ENCODE measurements around the gene GRIN2A.

GRIN2A gene

DNA sequence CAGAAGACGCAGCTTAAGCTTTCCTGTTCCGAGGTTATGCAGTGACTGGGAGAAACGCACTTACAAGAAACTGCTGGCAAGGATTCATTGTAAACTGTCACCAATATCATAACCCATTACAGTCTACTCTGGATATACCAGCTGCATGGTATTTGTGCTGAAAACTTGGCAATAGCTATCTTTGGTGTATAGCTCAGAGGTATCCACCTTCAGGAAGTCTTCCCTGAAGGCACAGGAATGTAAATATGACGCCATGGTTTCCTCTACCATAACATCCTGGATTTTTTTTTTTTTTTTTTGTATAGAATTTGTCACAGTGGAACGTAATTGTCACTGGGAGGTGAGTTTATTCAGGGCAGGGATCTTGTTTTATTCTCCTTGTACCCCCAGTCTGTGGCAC lies 406.2 kb downstream of the GRIN2A start:
- Histone ChIP-seq H3K27me3 (ENCODE audit: low read depth) (no peaks in the 10 kb centered on the region), H3K4me3 (no peak overlapping the region), H3K4me1 (no peaks in the 10 kb centered on the region), H3K36me3 (replicated peaks) (no peaks in the 10 kb centered on the region), H3K9me3 (no peaks in the 10 kb centered on the region)
- in situ Hi-C loops (cut with MboI; ENCODE audit: low sequenced_read_pairs), result no loop called here
- no peak for DNase-seq (ENCODE audit: low spot score in 2 of 2)

DNA sequence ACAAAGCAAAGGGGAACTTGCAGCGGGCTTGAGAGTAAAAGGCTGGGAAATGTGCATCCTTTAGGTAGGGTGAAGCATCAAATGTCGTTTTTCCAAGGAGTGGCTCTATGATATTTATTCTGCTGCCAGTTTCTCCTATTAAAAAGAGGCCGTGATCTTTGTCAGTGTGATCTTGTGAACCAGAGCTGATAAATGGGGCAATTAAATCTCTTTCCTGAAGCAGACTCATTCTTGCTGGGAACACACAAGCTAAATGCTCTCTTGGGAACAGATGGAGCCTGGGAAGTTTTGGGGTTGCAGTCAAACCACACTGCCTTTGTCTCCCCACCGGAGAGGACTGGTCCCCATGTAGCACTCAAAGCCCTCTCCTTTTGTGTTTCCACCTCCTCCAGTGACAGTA lies 408.9 kb downstream of the GRIN2A start:
- Histone ChIP-seq H3K27me3 (ENCODE audit: low read depth) (no peaks in the 10 kb centered on the region), H3K4me1 (no peaks in the 10 kb centered on the region), H3K9me3 (no peaks in the 10 kb centered on the region), H3K4me3 (no peak overlapping the region), H3K36me3 (replicated peaks) (no peaks in the 10 kb centered on the region)
- in situ Hi-C loops (cut with MboI; ENCODE audit: low sequenced_read_pairs), result no loop called here
- no peak for DNase-seq (ENCODE audit: low spot score in 2 of 2)

- in situ Hi-C loops (cut with MboI; ENCODE audit: low sequenced_read_pairs), result no loop called here
- Histone ChIP-seq H3K4me1 (no peaks in the 10 kb centered on the region), H3K9me3 (no peaks in the 10 kb centered on the region), H3K36me3 (replicated peaks) (no peaks in the 10 kb centered on the region), H3K27me3 (ENCODE audit: low read depth) (no peaks in the 10 kb centered on the region), H3K4me3 (no peak overlapping the region)
- DNase-seq (ENCODE audit: low spot score in 2 of 2), result no peak
Measured at GRCh38 chr16:9772526-9773225, 409.6 kb downstream of the GRIN2A start.

- H3K4me1 ChIP-seq, result no peaks in the 10 kb centered on the region
- DNase-seq (ENCODE audit: low spot score in 2 of 2), result no peak
- in situ Hi-C loops (cut with MboI; ENCODE audit: low sequenced_read_pairs), result no loop called here
- H3K4me3 ChIP-seq, result no peak overlapping the region
- no peaks in the 10 kb centered on the region for H3K27me3 ChIP-seq (ENCODE audit: low read depth)
- H3K9me3 ChIP-seq, result no peaks in the 10 kb centered on the region
- H3K36me3 ChIP-seq (replicated peaks), result no peaks in the 10 kb centered on the region
Measured at GRCh38 chr16:9766891-9767290, 415.3 kb downstream of the GRIN2A start.

- Histone ChIP-seq H3K4me3 (no peak overlapping the region), H3K9me3 (no peaks in the 10 kb centered on the region), H3K4me1 (no peaks in the 10 kb centered on the region), H3K27me3 (ENCODE audit: low read depth) (no peaks in the 10 kb centered on the region), H3K36me3 (replicated peaks) (no peaks in the 10 kb centered on the region)
- DNase-seq (ENCODE audit: low spot score in 2 of 2), result no peak
- in situ Hi-C loops (cut with MboI; ENCODE audit: low sequenced_read_pairs), result no loop called here
Measured at GRCh38 chr16:9763505-9763904, 418.7 kb downstream of the GRIN2A start.

DNA sequence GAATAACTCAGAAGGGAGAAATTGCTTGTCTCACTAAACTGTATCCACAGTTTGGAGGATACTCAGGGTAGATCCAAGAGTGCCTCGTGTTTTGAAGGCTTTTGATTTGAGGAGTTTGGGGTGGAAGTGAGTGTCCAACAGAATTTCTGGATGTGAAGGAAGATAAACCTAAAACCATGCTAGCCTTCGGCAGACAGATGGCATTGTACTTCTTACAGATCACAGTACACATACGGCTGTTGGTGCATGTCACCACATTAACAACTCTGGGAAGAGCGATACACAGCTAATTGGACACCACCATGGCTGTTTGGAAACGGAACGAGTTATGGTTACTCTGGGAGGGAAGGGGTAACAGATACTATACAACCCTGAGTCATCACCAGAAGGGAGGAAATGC lies 420.4 kb downstream of the GRIN2A start:
- Histone ChIP-seq H3K36me3 (replicated peaks) (no peaks in the 10 kb centered on the region), H3K4me1 (no peaks in the 10 kb centered on the region), H3K9me3 (no peaks in the 10 kb centered on the region), H3K27me3 (ENCODE audit: low read depth) (no peaks in the 10 kb centered on the region), H3K4me3 (no peak overlapping the region)
- no peak for DNase-seq (ENCODE audit: low spot score in 2 of 2)
- in situ Hi-C loops (cut with MboI; ENCODE audit: low sequenced_read_pairs), result no loop called here

GRCh38 chr16:9757687-9758086 lies 424.5 kb downstream of the GRIN2A start:
- H3K4me3 ChIP-seq, result no peak overlapping the region
- no peak for DNase-seq (ENCODE audit: low spot score in 2 of 2)
- no peaks in the 10 kb centered on the region for H3K4me1 ChIP-seq
- H3K36me3 ChIP-seq (replicated peaks), result no peaks in the 10 kb centered on the region
- H3K27me3 ChIP-seq (ENCODE audit: low read depth), result no peaks in the 10 kb centered on the region
- H3K9me3 ChIP-seq, result no peaks in the 10 kb centered on the region
- in situ Hi-C loops (cut with MboI; ENCODE audit: low sequenced_read_pairs), result no loop called here

GRCh38 chr16:9756434-9756833 lies 425.8 kb downstream of the GRIN2A start:
- Histone ChIP-seq H3K4me3 (no peak overlapping the region), H3K36me3 (replicated peaks) (no peaks in the 10 kb centered on the region), H3K9me3 (no peaks in the 10 kb centered on the region), H3K27me3 (ENCODE audit: low read depth) (no peaks in the 10 kb centered on the region), H3K4me1 (no peaks in the 10 kb centered on the region)
- in situ Hi-C loops (cut with MboI; ENCODE audit: low sequenced_read_pairs), result no loop called here
- DNase-seq (ENCODE audit: low spot score in 2 of 2), result no peak

GRCh38 chr16:9755081-9755480 lies 427.1 kb downstream of the GRIN2A start:
- no peak overlapping the region for H3K4me3 ChIP-seq
- H3K9me3 ChIP-seq, result no peaks in the 10 kb centered on the region
- H3K27me3 ChIP-seq (ENCODE audit: low read depth), result no peaks in the 10 kb centered on the region
- no peaks in the 10 kb centered on the region for H3K36me3 ChIP-seq (replicated peaks)
- in situ Hi-C loops (cut with MboI; ENCODE audit: low sequenced_read_pairs), result no loop called here
- H3K4me1 ChIP-seq, result no peaks in the 10 kb centered on the region
- DNase-seq (ENCODE audit: low spot score in 2 of 2), result no peak

DNA sequence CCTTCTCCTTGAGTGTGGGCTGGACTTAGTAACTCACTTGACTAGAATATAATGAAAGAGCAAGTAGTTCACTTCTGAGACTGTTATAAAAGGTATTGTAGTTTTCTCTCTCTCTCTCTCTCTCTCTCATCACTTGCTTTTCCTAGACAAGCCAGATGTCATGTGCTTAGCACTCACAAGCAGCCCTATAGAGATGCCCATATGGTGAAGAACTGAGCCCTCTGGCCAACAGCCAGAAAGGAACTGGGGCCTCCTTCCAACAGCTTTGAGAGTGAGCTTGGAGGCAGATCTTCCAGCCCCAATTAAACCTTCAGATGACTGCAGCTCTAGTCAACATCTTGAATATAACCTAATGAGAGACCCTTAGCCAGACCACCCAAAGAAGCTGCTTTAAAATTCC lies 440.5 kb downstream of the GRIN2A start:
- Histone ChIP-seq H3K4me1 (no peaks in the 10 kb centered on the region), H3K27me3 (ENCODE audit: low read depth) (no peaks in the 10 kb centered on the region), H3K36me3 (replicated peaks) (no peaks in the 10 kb centered on the region), H3K4me3 (no peak overlapping the region), H3K9me3 (no peaks in the 10 kb centered on the region)
- in situ Hi-C loops (cut with MboI; ENCODE audit: low sequenced_read_pairs), result no loop called here
- no peak for DNase-seq (ENCODE audit: low spot score in 2 of 2)

DNA sequence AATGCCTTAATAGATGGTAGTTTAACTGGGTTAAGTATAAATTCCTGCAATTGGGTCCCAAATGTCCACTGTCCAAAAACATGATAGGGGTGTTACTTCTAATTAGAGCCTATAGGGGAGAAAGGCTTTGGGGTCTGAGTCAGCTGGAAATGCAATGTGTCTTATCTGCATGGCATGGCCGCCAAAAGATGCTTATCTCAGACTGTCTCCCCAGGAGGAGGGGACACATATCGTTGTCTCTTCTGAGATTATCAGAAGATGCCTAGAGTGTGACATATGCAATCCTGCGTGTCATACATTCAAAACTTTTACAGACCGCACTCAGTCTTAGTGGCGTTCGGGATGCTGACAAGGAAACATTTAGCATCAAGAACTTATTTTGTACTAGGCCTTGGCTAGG lies 442.9 kb downstream of the GRIN2A start:
- no peaks in the 10 kb centered on the region for H3K36me3 ChIP-seq (replicated peaks)
- in situ Hi-C loops (cut with MboI; ENCODE audit: low sequenced_read_pairs), result no loop called here
- no peaks in the 10 kb centered on the region for H3K27me3 ChIP-seq (ENCODE audit: low read depth)
- H3K4me1 ChIP-seq, result no peaks in the 10 kb centered on the region
- H3K4me3 ChIP-seq, result no peak overlapping the region
- H3K9me3 ChIP-seq, result no peaks in the 10 kb centered on the region
- no peak for DNase-seq (ENCODE audit: low spot score in 2 of 2)

DNA sequence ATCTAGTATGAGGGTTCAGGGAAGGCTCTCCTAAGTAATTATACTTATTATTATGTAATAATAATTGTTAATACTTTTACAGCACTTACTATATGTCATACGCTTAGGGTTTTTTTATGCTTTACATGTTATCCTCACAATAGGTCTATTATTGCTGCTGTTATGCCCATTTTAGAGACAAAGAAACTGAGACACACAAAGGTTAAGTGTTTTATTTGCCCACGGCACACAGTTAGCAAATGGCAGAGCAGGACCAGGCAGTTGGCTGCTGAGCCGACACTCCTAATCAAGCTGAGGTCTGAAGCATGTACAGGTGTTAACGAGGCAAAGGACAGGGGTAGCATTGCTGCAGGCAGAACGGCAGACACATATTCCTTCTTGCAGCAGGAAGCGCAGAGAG lies 443.5 kb downstream of the GRIN2A start:
- in situ Hi-C loops (cut with MboI; ENCODE audit: low sequenced_read_pairs), result no loop called here
- H3K4me1 ChIP-seq, result no peaks in the 10 kb centered on the region
- H3K36me3 ChIP-seq (replicated peaks), result no peaks in the 10 kb centered on the region
- DNase-seq (ENCODE audit: low spot score in 2 of 2), result no peak
- H3K9me3 ChIP-seq, result no peaks in the 10 kb centered on the region
- no peak overlapping the region for H3K4me3 ChIP-seq
- no peaks in the 10 kb centered on the region for H3K27me3 ChIP-seq (ENCODE audit: low read depth)

GRCh38 chr16:9736547-9736946 lies 445.7 kb downstream of the GRIN2A start:
- Histone ChIP-seq H3K27me3 (ENCODE audit: low read depth) (no peaks in the 10 kb centered on the region), H3K4me3 (no peak overlapping the region), H3K9me3 (no peaks in the 10 kb centered on the region), H3K4me1 (no peaks in the 10 kb centered on the region), H3K36me3 (replicated peaks) (no peaks in the 10 kb centered on the region)
- in situ Hi-C loops (cut with MboI; ENCODE audit: low sequenced_read_pairs), result no loop called here
- no peak for DNase-seq (ENCODE audit: low spot score in 2 of 2)

DNA sequence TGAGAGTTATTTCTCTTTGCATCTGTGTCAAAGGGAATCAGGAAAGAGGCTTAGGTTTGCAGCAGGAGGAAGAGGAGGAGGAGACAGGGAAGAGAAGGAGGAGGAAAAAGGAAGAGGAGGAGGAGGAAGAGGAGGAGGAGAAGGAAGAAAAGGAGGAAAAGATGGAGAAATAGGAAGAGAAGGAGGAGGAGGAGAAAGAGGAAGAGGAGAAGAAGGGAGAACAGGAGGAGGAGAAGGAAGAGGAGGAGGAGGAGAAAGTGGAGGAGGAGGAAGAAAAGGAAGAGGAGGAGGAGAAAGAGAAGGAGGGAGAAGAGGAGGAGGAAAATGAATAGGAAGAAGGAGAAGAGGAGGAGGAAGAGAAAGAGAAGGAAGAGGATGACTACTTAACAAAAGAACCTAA lies 459.1 kb downstream of the GRIN2A start:
- no peaks in the 10 kb centered on the region for H3K27me3 ChIP-seq (ENCODE audit: low read depth)
- no peaks in the 10 kb centered on the region for H3K4me1 ChIP-seq
- in situ Hi-C loops (cut with MboI; ENCODE audit: low sequenced_read_pairs), result no loop called here
- H3K36me3 ChIP-seq (replicated peaks), result no peaks in the 10 kb centered on the region
- no peak for DNase-seq (ENCODE audit: low spot score in 2 of 2)
- no peak overlapping the region for H3K4me3 ChIP-seq
- H3K9me3 ChIP-seq, result no peaks in the 10 kb centered on the region

DNA sequence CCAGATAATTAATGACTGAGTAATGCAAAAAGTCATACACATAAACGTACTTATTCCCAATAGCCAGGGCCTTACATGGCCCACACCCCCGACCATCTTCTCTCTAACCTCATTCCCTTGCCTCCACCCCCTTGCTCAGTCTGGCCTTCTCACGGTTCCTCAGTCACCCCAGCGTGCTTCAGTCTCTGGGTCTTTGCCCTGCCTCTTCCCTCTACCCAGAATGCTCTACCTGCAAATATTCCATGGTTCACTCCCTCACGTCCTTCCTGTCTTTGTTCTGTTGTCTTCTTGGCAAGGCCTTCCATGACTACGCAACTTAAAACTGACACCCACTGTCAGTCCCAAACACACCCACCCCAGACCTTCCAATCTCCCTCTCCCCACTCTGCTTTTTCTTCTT lies 468.3 kb downstream of the GRIN2A start:
- no peaks in the 10 kb centered on the region for H3K9me3 ChIP-seq
- no peaks in the 10 kb centered on the region for H3K4me1 ChIP-seq
- no peak for DNase-seq (ENCODE audit: low spot score in 2 of 2)
- no peak overlapping the region for H3K4me3 ChIP-seq
- no peaks in the 10 kb centered on the region for H3K27me3 ChIP-seq (ENCODE audit: low read depth)
- in situ Hi-C loops (cut with MboI; ENCODE audit: low sequenced_read_pairs), result no loop called here
- no peaks in the 10 kb centered on the region for H3K36me3 ChIP-seq (replicated peaks)
